Colonic mucosa (tissue), 4 donors: ENCODE results near the gene MARCHF7. TPM values are rescaled to one million over a fixed set of nuclear protein-coding genes. Genes with fewer than 3 reads are reported as not detected.

Experiments
- DNase-seq: peaks from one replicate; pipeline ENCODE4 v3.0.0-alpha.2; 2020
- H3K27ac ChIP-seq: fragments of 200-600 bp; one replicate; pipeline ENCODE4 v1.8.0; 2021
- H3K27me3 ChIP-seq: fragments of 200-600 bp; one replicate; pipeline ENCODE4 v1.8.0; 2021
- H3K36me3 ChIP-seq: fragments of 200-600 bp; one replicate; pipeline ENCODE4 v1.8.0; 2021
- H3K4me1 ChIP-seq: fragments of 200-600 bp; one replicate; pipeline ENCODE4 v1.8.0; 2021; ENCODE audit warnings: mild to moderate bottlenecking
- H3K4me3 ChIP-seq: fragments of 200-600 bp; one replicate; pipeline ENCODE4 v1.8.0; 2021
- H3K9ac ChIP-seq, 2 donors: one replicate each; pipeline ENCODE4 v1.7.0; 2013; ENCODE audit warnings: control low read depth in 2 of 2, low read depth in 2 of 2, low read length in 2 of 2
- H3K9me3 ChIP-seq: fragments of 200-600 bp; one replicate; pipeline ENCODE4 v1.8.0; 2021
- CTCF ChIP-seq: fragments of 200-600 bp; IDR thresholded peaks from one replicate; pipeline ENCODE4 v1.8.0; 2022; ENCODE audit warnings: antibody characterized with exemption, mild to moderate bottlenecking
- intact Hi-C: fragments of 100-400 bp; cut with DNase I; formaldehyde crosslinking; loops from one replicate; pipeline ENCODE4 v1.14.1; 2022
- total RNA-seq, 2 donors: library from RNA; stranded (reverse); fragmentation: NEBNext Ultra II Directional in 1 of 2; extraction: Animal tissue kit (Norgen Biotek cat#: 25700) in 1 of 2; gene quantifications; one replicate each; pipeline ENCODE4 v1.2.1, GENCODE V29; 2021
- donor health status: healthy.
- donor health status: DM: no; HTN: no; CAD: no.
- donor health status: DM: no; HTN: no; CAD: no.

The MARCHF7 gene
- total RNA-seq, 2 donors from 2014 or later, result 39.8 to 75.1 TPM

- Histone ChIP-seq H3K4me3 (no peak overlapping the region), H3K9ac (no peak overlapping the region), H3K27ac (no peak overlapping the region), H3K9me3 (no peaks in the 10 kb centered on the region), H3K4me1 (no peaks in the 10 kb centered on the region), H3K36me3 (peaks cover 6% of the 10 kb centered on the region), H3K27me3 (no peaks in the 10 kb centered on the region)
- TF ChIP-seq CTCF, result no peak
- DNase-seq, result no peak
- intact Hi-C loops, result no loop called here
Measured at GRCh38 chr2:159750873-159751272, 38.6 kb downstream of the MARCHF7 start.

- H3K27ac ChIP-seq, result no peak overlapping the region
Measured at GRCh38 chr2:159753797-159754196, 41.5 kb downstream of the MARCHF7 start.

GRCh38 chr2:159755014-159755413, 42.7 kb downstream of the MARCHF7 start:
- Histone ChIP-seq H3K36me3 (no peaks in the 10 kb centered on the region), H3K27ac (no peak overlapping the region), H3K27me3 (no peaks in the 10 kb centered on the region), H3K4me3 (no peak overlapping the region), H3K4me1 (no peaks in the 10 kb centered on the region), H3K9ac (no peak overlapping the region), H3K9me3 (no peaks in the 10 kb centered on the region)
- DNase-seq, result no peak
- intact Hi-C loops, result no loop called here
- TF ChIP-seq CTCF, result no peak

More at GRCh38 chr2:159753797-159754196, 41.5 kb downstream of the MARCHF7 start:
- no peaks in the 10 kb centered on the region for H3K9me3 ChIP-seq
- H3K4me3 ChIP-seq, result no peak overlapping the region
- intact Hi-C loops, result no loop called here
- no peak for DNase-seq
- no peaks in the 10 kb centered on the region for H3K27me3 ChIP-seq
- no peaks in the 10 kb centered on the region for H3K4me1 ChIP-seq
- TF ChIP-seq CTCF, result no peak
- H3K9ac ChIP-seq, result no peak overlapping the region
- no peaks in the 10 kb centered on the region for H3K36me3 ChIP-seq

GRCh38 chr2:159755788-159756187, 43.5 kb downstream of the MARCHF7 start:
- TF ChIP-seq CTCF, result no peak
- no peak for DNase-seq
- Histone ChIP-seq H3K4me3 (no peak overlapping the region), H3K4me1 (no peaks in the 10 kb centered on the region), H3K27me3 (no peaks in the 10 kb centered on the region), H3K9ac (no peak overlapping the region), H3K9me3 (no peaks in the 10 kb centered on the region), H3K27ac (no peak overlapping the region), H3K36me3 (no peaks in the 10 kb centered on the region)
- intact Hi-C loops, result no loop called here

GRCh38 chr2:159758239-159758638, 45.9 kb downstream of the MARCHF7 start:
- Histone ChIP-seq H3K4me1 (no peaks in the 10 kb centered on the region), H3K36me3 (peaks cover 6% of the 10 kb centered on the region), H3K27me3 (no peaks in the 10 kb centered on the region), H3K27ac (no peak overlapping the region), H3K9me3 (no peaks in the 10 kb centered on the region), H3K9ac (no peak overlapping the region), H3K4me3 (no peak overlapping the region)
- intact Hi-C loops, result no loop called here
- TF ChIP-seq CTCF, result no peak
- no peak for DNase-seq

- Histone ChIP-seq H3K36me3 (peaks cover 6% of the 10 kb centered on the region), H3K9me3 (no peaks in the 10 kb centered on the region), H3K4me3 (no peak overlapping the region), H3K27me3 (no peaks in the 10 kb centered on the region), H3K9ac (no peak overlapping the region), H3K4me1 (no peaks in the 10 kb centered on the region), H3K27ac (no peak overlapping the region)
- DNase-seq, result no peak
- TF ChIP-seq CTCF, result no peak
- intact Hi-C loops, result no loop called here
Measured at GRCh38 chr2:159758686-159759085, 46.4 kb downstream of the MARCHF7 start.
